EH (cell line): Measurements from ENCODE around the gene GAD2.
A peak's percentile ranks its signal among the peaks of the same experiment; 100 is the strongest.

Experiments
- DNase-seq: peaks from one replicate; pipeline ENCODE4 v3.0.0-alpha.2; 2015; ENCODE audit warnings: low read depth

Gene GAD2

DNA sequence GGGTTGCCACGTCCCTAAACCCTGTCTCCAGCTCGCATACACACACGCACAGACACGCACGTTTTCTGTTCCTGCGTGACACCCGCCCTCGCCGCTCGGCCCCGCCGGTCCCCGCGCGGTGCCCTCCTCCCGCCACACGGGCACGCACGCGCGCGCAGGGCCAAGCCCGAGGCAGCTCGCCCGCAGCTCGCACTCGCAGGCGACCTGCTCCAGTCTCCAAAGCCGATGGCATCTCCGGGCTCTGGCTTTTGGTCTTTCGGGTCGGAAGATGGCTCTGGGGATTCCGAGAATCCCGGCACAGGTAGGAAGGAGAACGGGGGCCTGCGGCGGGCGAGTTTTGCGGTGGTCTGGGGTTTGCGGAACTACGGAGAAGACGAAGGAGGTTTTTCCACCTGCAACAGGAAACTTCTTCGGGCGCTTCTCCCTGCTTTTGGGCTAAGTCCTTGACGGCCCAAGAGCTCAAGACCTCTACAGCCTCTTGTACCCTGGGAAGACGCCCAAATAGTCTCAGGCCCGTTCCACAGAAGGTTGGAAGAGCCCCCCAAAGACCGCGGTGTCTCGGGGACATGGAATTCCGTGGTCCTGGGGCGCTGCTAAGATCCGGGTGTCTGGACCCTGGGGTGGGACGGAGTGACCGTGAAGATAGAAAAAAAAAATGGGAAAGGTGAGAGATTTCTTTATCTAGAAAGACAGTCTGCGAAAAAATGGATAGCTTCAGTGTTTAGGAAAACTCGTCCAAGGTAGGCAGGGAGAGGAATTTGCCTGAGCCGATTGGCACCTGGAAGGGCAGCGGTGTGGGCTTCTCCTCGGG lies at the start of gene GAD2:
Gene GAD2 (plus strand): TSS at position 190 of the 811 bp plus-strand sequence. CDS start 36 bp downstream, at position 226.
- no peak for DNase-seq

DNA sequence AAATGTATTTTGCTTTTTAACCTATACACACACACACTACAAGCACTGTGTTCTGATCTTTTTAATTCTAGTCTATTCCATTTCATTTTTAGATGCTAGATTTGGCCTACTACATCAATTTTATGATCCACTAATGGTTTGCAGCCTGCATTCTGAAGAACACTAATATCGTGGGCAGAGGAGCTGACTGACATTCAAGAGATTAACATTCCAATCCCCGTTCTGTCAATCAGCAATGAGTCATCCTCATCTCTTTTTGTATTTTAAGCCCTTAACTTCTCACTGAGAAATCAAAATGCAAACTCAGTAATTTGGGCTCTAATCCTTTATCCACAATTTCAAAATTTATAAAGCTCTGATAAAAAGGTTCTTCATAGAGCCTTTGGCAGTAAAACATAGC lies 47.1 kb upstream of the GAD2 start:
- DNase-seq = no peak

DNA sequence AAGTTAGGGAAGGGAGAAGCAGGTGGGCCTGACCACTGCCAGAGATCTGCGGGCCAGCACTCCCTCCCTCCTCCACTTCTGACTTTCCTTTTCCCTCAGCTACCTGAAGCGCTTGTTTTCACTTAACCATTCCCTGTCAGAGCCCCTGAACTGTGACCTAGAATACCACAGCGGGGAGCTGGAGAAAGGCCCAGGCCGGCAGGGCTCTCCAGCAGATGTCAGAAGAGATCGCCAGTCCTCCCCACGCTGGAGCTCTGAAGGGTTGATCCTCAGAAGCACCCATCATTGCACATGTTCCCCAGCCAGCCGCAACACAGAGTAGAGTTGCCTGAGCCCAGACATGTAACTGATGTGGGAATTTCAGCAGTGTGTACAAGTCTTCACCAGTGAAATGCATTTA lies 44.4 kb upstream of the GAD2 start:
- DNase-seq = no peak

DNA sequence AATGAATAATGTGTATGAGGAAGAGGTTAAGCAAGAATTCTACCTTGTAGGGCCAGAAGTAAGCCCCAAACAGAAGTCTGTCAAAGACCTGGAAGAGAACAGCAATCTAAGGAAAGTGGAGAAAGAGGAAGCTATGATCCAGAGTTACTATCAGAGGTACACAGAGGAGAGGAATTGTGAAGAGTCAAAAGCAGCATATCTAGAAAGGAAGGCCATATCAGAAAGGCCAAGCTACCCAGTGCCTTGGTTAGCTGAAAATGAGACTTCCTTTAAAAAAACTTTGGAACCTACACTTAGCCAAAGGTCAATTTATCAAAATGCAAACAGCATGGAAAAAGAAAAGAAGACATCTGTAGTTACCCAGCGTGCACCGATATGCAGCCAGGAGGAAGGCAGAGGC lies 42.7 kb upstream of the GAD2 start:
- DNase-seq = no peak

DNA sequence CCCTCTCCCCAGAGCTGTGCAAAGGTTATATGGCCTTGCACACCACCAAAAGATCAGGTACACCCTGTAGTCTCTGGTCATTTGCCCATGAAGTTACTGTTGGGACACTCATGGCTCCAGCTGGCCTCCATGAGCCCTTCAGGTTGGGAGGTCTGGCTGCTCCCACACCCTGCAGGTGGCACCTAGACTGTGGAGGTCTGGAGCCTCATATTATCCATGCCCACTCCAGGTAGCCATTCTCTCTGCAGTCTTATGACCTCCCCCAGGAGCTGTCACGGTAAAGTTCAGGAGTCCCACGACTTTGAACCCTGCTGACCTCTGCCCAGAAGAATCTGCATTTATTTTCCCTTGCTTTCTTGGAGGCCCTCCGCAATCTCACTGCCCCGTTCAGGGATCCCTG lies 39.2 kb upstream of the GAD2 start:
- DNase-seq = no peak

DNA sequence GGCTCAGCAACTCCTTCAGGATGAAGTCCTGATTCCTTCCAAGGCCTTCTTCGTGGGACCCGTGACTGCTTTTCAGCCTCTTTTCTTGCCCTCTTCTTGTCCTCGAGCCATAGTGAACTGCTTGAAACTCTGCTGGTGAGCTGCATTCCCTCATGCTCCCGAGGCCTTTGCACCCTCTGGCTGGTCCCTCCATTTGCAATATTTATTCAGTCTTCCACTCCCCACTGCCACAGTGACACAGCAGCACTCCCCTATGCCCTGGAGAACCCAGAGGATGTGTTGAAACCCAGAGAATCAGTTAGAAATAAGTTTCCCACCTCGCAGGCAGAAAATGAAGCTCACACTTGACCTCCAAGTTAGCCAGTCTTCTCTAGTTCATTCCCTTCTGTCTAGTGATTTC lies 22.3 kb upstream of the GAD2 start:
- no peak for DNase-seq

DNA sequence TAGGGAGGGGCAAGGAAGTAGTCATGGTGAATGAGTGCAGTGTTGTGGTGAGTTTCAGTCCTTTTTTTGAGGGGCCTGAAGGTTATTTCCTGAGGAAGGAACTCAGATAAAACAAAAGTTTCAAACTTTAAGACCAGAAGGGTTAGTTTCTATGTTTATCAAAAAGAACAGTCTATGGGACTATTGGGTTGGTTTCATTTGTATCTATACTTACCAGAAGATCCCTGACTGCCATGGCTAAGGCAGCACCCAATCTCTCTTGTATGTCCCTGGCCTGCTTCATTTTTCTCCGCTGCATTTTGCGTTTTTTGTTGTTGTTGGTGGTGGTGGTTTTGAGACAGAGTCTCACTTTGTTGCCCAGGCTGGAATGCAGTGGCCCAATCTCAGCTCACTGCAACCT lies 19.3 kb upstream of the GAD2 start:
- DNase-seq = no peak

DNA sequence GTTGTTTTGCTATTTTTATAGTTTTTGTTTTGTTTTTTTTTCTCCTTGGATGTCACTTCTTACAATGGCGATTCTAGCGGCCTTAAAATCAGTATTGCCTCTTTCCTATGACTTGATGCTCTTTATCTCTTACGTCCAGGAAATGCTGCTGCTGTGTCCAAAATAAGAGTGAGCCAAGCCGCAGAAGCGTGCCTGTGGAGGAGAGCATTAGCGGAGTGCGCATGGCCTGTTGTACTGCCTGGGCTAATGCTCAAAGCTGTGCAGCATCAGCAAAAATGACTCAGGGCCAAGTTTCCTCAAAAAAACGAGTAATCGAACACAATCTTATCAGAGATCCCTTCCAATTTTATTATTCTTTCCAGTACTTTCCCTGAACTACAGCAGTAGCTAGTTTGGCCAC lies 18.5 kb upstream of the GAD2 start:
- DNase-seq = no peak

DNA sequence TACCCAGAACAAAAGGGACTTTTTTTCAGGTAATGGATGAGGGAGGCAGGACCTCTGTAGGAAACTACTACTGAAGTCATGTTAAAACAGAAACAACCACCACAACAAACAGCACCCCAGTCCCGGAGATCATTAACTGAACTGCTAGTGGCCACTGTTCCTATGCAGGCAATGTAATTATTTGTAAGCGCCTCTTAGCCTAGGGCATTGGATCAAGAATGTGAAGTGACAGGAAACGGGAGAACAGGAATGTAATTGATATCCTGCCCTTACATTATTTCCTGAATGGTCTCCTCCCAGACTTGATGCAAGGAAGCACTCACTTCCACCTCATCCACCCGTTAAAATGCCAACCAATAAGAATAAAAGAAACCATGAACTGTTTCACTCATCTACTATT lies 16.7 kb upstream of the GAD2 start:
- no peak for DNase-seq

DNA sequence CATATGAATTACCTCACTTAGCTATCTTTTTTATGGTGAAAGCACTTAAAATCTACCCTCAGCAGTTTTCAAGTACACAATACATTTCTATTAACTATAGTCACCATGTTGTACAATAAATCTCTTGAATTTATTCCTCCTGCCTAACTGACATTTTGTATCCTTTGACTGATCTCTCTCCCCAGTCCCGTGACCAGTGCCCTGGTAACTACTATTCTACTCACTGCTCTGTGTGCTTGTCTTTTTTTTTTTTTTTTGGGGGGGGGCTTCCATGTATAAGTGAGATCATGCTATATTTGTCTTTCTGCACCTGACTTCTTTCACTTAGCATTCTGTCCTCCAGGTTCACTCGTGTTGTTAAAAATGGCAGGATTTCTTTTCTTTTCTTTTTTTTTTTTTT lies 11.4 kb upstream of the GAD2 start:
- DNase-seq = no peak

DNA sequence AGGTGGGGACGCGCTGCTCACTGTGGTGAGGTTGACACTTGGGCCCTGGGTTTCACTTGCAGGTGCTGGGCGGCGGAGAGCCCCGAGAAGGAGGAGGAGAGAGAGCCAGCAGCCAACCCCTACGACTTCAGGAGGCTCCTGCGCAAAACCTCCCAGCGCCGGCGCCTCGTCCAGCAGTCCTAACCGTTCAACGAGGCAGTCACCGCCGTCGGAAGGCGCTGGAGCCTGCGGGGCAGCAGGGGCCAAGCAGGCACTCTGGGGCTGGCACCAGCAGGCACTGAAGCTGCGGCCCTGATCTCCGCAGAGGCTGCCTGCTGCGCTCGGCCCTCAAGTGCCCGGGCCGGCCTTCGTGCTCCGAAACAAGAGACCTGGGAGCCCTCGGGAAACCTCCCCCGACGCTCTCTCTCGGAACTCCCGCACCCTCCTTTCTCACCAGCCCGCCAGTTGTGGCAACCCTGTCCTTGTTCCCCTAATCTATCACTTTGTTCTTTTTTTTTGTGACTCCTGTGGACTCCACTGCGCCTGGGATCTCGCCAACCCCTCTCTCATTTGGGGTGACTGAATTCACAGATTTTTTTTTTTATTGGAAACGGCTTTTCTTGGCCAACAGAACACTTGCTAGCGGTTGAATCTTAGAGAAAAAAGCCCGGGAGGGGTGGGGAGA lies 4.7 kb upstream of the GAD2 start:
- DNase-seq = no peak

DNA sequence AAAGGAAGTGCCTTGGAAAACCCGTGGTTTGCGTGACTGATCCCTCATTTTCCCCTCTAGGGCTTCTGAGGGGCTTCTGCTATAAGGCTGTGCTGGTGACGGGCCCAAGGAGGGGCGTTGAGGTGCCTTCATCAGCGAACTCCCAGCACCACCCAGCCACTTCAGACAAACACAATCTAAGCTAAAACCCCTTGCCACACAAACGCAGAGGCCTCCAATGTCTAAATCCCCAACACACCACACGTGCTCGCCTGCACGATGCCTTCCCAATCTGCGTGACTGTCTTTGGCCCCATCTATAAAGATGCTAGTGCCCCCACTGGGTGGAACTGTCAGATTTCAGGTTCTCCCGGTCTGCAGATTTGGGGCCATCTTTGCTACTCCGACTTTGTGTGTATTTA lies 4.1 kb upstream of the GAD2 start:
- DNase-seq = no peak

DNA sequence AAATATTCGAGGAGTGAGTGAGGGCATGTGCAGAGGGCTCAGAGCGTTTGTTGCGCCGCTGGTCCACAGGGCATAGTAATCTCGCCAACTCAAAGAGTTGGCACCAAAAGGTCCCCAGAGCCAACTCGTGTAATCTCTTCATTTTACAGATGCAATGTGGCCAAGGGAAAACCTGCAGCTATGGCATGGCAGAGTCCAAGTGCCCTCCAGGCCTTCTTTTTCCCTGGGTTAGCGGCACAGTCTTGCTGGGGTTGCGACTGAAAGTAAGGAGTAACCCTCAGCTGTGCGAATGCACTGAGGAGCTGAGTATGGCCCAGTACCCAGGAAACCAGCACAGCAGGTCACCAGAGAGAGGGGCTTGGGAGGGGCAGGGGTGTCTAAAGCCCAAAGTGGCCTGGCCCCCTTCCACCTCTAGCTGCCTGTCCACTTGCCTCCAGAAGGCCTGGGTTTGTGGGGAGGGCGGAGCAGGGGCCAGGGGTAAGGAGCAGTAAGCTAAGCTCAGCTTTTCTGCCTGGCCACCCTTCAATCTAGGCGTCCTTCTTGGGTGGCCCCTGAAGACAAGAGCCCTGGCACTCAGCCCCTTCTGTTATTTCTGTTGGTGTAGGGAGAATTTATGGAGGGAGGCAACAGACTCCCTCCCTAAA lies 3.3 kb upstream of the GAD2 start:
- no peak for DNase-seq

DNA sequence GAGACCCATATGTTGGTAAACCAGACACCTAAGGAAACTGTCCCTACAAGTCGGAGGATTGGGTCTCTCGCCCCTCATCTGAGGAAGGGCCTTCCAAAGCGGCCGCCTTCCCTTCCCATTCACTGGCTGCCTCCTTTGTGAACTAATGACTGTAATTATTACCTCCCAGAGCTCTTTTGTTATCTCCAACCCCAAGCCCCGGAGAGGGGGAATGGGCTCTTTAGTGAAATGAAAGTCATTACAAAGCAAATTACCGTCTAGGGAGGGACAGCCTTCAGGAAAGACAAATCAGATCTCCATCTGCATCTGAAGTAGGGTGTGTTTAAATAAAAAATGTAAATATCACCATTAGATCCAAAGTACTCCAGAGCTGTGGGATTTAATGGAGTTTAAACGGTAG lies 2.6 kb upstream of the GAD2 start:
- no peak for DNase-seq

DNA sequence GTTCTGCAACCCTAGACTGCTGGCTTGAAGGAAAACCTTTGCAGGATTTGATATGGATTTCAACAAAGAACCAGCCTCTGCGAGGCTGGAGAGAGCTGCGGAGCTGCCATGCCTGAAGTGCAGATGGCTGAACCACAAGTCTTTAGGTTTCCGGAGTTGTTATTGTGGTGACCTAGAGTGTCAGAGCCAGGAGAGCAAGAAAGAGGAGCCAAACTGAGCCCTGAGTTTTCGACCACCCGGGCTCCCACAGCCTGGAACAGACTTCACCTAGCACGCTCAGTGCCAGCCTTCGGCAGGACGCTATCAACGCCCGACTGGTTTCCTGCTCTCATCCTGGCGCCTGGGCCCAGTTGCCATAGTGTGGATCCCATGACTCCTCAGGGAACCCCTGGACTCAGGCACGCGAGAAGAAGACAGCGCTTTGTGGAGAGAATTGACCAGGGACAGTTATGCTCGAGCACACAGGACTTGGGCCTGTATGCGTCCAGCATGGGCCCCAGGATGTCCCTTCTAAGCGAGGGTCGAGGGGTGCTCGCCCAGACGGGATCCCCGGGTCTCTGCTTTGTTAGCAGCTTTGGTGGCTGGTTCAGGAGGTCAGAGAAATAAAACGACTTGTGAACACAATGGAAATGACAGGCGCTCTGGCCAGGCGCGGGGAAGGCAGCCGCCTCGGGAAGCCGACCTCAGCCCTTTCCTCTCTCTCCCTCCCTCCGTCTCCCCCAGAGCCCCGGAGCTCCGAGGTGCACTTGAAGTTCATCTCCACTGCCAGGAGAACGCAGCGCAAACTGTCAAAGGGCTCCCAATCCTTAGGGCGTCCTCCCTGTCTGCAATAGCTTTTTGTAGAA lies 1.8 kb upstream of the GAD2 start:
- no peak for DNase-seq

DNA sequence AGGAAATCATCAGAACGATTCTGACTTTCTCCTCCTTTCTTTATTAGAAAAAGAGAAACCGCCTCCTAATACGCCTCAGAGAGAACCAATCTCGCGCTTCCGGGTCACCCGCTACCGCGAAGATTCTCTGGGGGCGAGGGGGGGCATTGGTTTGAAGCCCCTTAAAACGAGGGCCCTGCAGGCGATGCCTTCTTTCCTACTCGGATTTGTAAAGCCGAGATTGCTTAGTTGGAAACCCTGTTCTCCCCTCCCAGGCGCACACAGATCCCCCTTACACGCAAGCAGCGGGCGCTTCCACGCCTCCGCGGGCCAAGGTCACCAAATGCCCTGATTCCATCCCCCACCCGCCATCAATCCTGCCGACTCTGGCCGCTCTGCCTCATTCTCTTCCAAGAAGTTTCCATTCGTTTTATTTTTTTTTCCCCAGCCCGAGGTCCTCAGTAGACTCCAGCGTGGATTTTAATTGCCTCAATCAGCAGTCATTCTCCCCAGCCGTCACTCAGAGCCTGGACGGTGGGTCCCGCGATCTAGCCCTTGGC lies 1.1 kb upstream of the GAD2 start:
- DNase-seq = no peak

DNA sequence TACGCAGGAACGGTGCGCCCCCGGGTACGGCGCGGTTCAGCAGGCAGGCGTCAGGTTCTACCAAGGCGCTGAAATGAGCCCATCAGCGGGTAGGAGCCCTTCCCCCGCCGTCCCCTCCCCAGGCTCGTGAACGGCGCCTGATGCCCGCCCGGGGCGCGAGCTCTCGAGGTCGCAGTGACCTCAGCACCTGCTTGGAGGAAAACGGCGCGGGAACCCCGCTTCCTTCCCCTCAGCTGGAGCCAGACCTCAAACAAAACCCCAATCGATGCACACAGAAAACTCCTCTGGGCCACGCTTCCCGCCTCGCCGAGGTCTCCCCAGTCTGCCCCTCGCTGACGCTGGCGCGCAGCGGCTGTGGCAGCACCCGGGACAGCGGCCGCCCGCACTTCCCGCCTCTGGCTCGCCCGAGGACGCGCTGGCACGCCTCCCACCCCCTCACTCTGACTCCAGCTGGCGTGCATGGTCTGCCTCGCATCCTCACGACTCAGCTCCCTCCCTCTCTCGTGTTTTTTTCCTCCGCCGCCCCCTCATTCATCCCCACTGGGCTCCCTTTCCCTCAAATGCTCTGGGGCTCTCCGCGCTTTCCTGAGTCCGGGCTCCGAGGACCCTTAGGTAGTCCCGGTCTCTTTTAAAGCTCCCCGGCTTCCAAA lies 514 bp upstream of the GAD2 start:
- DNase-seq = peak; percentile 6

DNA sequence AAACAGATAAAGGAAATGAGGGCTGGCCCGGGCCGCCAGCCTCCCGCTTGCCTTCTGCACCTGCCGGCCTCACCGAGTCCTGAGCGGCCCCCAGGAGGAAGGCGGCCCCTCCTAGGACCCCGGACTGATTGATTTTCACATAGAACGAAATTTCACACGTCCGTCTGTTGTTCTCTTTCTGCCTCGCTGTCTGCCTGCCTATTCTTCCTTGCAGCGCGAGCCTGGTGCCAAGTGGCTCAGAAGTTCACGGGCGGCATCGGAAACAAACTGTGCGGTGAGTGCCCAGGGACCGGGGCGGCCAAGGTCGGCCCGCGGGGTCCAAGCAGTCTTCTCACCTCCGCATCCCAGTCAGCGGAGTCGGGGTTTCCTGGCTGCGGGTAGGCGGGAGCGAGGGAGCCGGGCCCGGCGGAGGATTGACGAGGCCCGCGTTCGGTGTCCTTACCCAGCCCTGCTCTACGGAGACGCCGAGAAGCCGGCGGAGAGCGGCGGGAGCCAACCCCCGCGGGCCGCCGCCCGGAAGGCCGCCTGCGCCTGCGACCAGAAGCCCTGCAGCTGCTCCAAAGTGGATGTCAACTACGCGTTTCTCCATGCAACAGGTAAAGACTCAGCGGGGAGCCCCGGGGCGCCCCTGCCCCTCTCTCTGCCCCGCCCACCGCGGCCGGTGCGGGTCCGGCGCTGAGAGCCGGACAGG lies 967 bp downstream of the GAD2 start:
- DNase-seq = no peak

DNA sequence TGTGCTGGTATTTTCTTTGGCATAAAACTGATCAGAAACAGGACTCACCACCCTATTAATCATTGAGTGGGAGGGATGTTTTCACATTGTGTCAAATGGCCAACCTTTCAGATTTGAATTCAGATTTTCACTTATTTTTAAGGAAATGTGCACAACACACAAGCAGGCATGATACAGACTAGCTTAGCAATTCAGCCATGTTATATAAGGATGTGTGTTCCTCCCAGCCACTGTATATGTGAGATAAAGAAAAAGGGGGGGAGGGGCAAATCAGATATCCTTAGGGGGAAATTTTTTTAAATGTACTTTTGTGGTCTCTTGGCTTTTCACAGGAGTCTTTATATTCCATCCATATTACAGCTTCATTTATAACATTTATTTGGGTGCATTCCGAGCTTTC lies 3.1 kb downstream of the GAD2 start:
- no peak for DNase-seq

DNA sequence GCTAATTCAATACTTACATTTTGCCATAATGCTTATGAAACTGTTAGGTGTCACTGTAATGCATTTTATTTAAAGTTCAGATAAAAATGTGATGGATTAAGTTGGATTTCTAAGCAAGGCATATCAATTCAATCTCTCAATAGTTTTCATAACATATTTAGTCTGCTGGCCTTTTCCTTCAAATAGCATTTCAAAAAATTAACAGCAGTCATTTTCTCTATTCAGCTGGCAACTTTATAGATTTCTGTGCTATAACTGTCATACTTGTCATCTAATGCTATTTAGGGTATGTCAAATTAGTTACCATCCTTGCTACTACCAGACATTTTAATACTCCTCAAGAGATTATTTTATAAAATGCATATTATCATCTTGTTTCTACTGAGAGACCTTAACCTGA lies 4.3 kb downstream of the GAD2 start:
- DNase-seq = no peak

DNA sequence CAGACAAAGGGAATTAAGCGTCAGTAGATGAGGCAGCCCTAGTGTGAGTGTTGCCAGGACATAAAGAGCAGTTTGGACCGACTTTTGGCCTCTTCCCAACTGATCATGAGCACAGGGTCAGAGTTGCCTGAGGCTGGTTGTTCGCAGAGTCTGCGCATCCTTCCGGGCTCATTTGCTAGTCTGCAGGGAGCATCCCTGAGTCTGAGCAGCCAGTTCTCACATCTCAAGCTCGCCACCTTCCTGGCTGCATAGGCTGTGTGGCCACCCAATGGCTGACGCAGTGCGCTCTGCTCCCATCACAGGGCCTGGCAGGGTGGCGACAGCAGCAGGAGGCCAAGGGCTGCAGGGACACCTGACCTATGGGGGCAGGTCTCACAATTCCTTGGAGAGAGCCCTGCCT lies 5.0 kb downstream of the GAD2 start:
- no peak for DNase-seq
